DND-41 (cell line): ENCODE data around the gene NDUFA8.

Source experiments
- ATAC-seq: fragments of 200-7000 bp; cut with Tn5 transposase; 3 replicates; pipeline ENCODE4 v1.9.1; 2021; ENCODE audit warnings: low read depth; ENCODE audit not compliant: insufficient read depth
- DNase-seq: peaks from one replicate; pipeline ENCODE4 v3.0.0-alpha.2; 2020
- H2AFZ ChIP-seq: 2 replicates; pipeline ENCODE4 v1.6.0; 2012; ENCODE audit warnings: low read depth, low read length
- H3K27ac ChIP-seq: 2 replicates; pipeline ENCODE4 v1.5.1; 2012; ENCODE audit warnings: low read length, inconsistent platforms
- H3K27me3 ChIP-seq: fragments of 200-600 bp; sonication (generic); 2 replicates; pipeline ENCODE4 v1.6.0; 2012; ENCODE audit warnings: low read length, mild to moderate bottlenecking, inconsistent platforms; ENCODE audit not compliant: insufficient read depth, poor library complexity
- H3K36me3 ChIP-seq: 2 replicates; pipeline ENCODE4 v1.5.1; 2012; ENCODE audit warnings: low read length, inconsistent platforms; ENCODE audit not compliant: insufficient read depth
- H3K4me1 ChIP-seq: 2 replicates; pipeline ENCODE4 v1.5.1; 2012; ENCODE audit warnings: mild to moderate bottlenecking, low read length; ENCODE audit not compliant: insufficient read depth
- H3K4me2 ChIP-seq: 2 replicates; pipeline ENCODE4 v1.6.0; 2012; ENCODE audit warnings: mild to moderate bottlenecking, moderate library complexity, low read length, inconsistent platforms; ENCODE audit not compliant: insufficient read depth
- H3K4me3 ChIP-seq, 2 experiments: fragments of 200-600 bp in 1 of 2; shearing (Covaris generic) in 1 of 2; 2 replicates each; pipeline ENCODE4 v1.5.1; 2012 to 2016; ENCODE audit warnings: inconsistent platforms in 2 of 2, low read length in 2 of 2, mild to moderate bottlenecking in 2 of 2, low read depth in 1 of 2, moderate library complexity in 1 of 2
- H3K79me2 ChIP-seq: 2 replicates; pipeline ENCODE4 v1.6.0; 2012; ENCODE audit warnings: low read length, inconsistent platforms; ENCODE audit not compliant: insufficient read depth
- H3K9ac ChIP-seq: 2 replicates; pipeline ENCODE4 v1.6.0; 2012; ENCODE audit warnings: low read depth, mild to moderate bottlenecking, inconsistent platforms, low read length, moderate library complexity
- H3K9me3 ChIP-seq: 2 replicates; pipeline ENCODE4 v1.5.1; 2012; ENCODE audit warnings: low read length, moderate library complexity, mild to moderate bottlenecking, inconsistent platforms; ENCODE audit not compliant: insufficient read depth, severe bottlenecking
- H4K20me1 ChIP-seq: 2 replicates; pipeline ENCODE4 v1.6.0; 2012; ENCODE audit warnings: low read length; ENCODE audit not compliant: insufficient read depth
- EZH2 ChIP-seq: IDR thresholded peaks from 3 replicates; pipeline ENCODE4 v1.6.1; 2012; ENCODE audit warnings: borderline replicate concordance, low read depth, mild to moderate bottlenecking, moderate library complexity, low read length, inconsistent platforms; ENCODE audit not compliant: severe bottlenecking
- TF ChIP-seq, protein P1 (sequence below): IDR thresholded peaks from 2 replicates; pipeline ENCODE4 v1.5.1; 2012; ENCODE audit warnings: borderline replicate concordance, low read length, moderate library complexity, mild to moderate bottlenecking; ENCODE audit not compliant: poor library complexity, severe bottlenecking; ENCODE audit errors: extremely low read depth

NDUFA8 gene

DNA sequence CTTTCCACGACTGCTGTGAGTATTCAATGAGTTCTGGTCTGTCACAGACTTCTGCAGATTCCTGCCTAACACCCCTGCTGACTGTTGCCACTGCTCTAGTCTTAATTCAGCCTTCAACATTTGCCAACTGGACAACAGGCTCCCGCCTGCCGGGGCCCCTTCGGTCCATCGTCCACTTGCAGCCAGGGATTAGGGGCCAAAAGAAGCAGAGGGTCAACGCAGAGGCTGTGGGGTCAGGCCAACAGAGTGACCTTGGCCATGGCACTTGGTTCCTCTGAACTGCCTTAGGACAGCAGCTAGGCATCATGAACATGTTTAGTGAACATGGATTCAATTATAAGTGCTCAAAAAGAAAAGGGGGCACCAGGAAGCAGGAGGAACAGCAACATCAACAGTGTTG lies 28.8 kb upstream of the NDUFA8 start:
- Histone ChIP-seq H3K9ac (no peak overlapping the region), H3K27ac (no peak overlapping the region), H3K4me2 (no peak overlapping the region), H3K4me3 (no peak overlapping the region), H3K4me1 (no peaks in the 10 kb centered on the region), H3K79me2 (no peaks in the 10 kb centered on the region), H4K20me1 (no peaks in the 10 kb centered on the region; the same call in 1 of the 2 replicates), H2AFZ (no peak overlapping the region), H3K36me3 (no peaks in the 10 kb centered on the region), H3K9me3 (no peaks in the 10 kb centered on the region), H3K27me3 (no peaks in the 10 kb centered on the region)
- no peak for ATAC-seq
- DNase-seq, result no peak
- TF ChIP-seq EZH2, result no peak
- TF ChIP-seq, protein P1, sequence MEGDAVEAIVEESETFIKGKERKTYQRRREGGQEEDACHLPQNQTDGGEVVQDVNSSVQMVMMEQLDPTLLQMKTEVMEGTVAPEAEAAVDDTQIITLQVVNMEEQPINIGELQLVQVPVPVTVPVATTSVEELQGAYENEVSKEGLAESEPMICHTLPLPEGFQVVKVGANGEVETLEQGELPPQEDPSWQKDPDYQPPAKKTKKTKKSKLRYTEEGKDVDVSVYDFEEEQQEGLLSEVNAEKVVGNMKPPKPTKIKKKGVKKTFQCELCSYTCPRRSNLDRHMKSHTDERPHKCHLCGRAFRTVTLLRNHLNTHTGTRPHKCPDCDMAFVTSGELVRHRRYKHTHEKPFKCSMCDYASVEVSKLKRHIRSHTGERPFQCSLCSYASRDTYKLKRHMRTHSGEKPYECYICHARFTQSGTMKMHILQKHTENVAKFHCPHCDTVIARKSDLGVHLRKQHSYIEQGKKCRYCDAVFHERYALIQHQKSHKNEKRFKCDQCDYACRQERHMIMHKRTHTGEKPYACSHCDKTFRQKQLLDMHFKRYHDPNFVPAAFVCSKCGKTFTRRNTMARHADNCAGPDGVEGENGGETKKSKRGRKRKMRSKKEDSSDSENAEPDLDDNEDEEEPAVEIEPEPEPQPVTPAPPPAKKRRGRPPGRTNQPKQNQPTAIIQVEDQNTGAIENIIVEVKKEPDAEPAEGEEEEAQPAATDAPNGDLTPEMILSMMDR, result no peak

DNA sequence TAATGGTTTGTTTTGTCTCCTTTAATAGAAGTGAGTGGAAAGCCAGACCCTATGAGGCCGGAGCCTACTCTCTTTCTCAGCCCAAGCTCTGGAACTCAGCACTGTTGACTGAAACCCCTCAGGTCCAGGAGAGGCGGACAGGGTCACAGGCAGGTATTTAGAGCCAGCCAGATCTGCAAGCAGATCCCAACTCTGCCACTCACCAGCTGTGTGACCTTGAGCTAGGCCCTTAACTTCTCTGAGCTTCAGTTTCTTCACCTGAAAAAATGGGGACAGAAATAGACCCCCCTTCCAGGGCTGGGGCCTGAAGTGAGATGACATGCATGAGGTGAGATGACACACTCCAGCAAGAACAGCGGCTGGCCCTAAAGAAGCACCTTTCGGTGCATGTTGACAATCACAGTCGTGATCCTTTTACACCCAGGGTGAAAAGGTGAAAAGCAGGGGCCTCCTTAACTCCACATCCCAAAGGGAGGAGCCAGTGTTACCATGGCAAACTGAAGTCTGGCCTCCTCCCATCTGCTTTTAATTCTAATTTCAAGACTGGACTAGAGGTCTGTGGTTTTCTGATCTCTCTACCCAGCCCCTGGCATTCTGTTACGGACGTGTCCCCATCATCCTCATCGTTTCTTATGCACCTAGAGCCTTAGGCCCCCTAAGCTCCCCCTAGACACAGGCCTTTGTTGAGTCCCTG lies 27.3 kb upstream of the NDUFA8 start:
- H3K4me3 ChIP-seq, result no peak overlapping the region
- H3K4me2 ChIP-seq, result no peak overlapping the region
- H3K4me1 ChIP-seq, result no peaks in the 10 kb centered on the region
- TF ChIP-seq, protein P1, result no peak
- no peak for TF ChIP-seq EZH2
- H3K9me3 ChIP-seq, result no peaks in the 10 kb centered on the region
- DNase-seq (no peak), ATAC-seq (no peak)
- H3K9ac ChIP-seq, result no peak overlapping the region
- H2AFZ ChIP-seq, result no peak overlapping the region
- H3K79me2 ChIP-seq, result no peaks in the 10 kb centered on the region
- no peaks in the 10 kb centered on the region for H3K36me3 ChIP-seq
- no peaks in the 10 kb centered on the region for H3K27me3 ChIP-seq
- no peaks in the 10 kb centered on the region for H4K20me1 ChIP-seq
- H3K27ac ChIP-seq, result no peak overlapping the region

DNA sequence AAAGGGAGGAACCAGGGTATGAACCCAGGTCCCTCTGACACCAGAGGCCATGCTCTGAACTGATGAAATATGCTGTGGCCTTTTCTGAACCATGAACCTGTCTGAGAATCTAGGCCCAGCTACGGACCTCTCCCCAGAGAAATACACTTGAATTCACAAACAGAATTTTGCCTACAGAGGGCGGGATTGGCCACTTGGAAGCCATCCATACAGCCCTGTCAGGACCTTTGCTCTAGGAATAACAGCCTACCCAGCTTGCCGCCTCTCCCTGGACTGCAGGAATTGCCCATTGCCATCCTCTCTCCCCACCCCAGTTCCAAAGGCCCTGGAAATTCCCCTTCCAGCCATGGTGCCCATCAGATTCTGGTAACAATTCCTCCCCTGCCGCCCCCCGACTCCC lies 26.7 kb upstream of the NDUFA8 start:
- Histone ChIP-seq H4K20me1 (no peaks in the 10 kb centered on the region), H3K27me3 (no peaks in the 10 kb centered on the region), H3K9ac (no peak overlapping the region), H3K4me1 (no peaks in the 10 kb centered on the region), H3K4me3 (no peak overlapping the region), H3K36me3 (no peaks in the 10 kb centered on the region), H3K9me3 (no peaks in the 10 kb centered on the region), H3K4me2 (no peak overlapping the region), H3K79me2 (no peaks in the 10 kb centered on the region), H3K27ac (no peak overlapping the region), H2AFZ (no peak overlapping the region)
- DNase-seq (no peak), ATAC-seq (no peak)
- TF ChIP-seq EZH2, result no peak
- TF ChIP-seq, protein P1, result no peak
